K562 (cell line): ENCODE measurements around the gene ZFP92. TPM values are rescaled to one million over a fixed set of nuclear protein-coding genes. Genes with fewer than 3 reads are reported as not detected.

Source experiments
- CBFA2T3 ChIP-seq: fragments of 450-650 bp; IDR thresholded peaks from 2 replicates; pipeline ENCODE4 v1.6.1; 2017
- HMGXB4 ChIP-seq: sonication (generic); formaldehyde crosslinking; IDR thresholded peaks from 2 replicates; pipeline ENCODE4 v1.8.1; 2023; ENCODE audit warnings: mild to moderate bottlenecking, missing genetic modification reagents
- JUNB ChIP-seq: fragments of 450-650 bp; formaldehyde crosslinking; conservative IDR thresholded peaks from 2 replicates; pipeline ENCODE4 v1.4.0; 2020; ENCODE audit warnings: mild to moderate bottlenecking
- MGA ChIP-seq: fragments of 450-650 bp; IDR thresholded peaks from 2 replicates; pipeline ENCODE4 v1.6.1; 2016; ENCODE audit warnings: mild to moderate bottlenecking, moderate library complexity
- RAD51 ChIP-seq: fragments of 450-650 bp; IDR thresholded peaks from 2 replicates; pipeline ENCODE4 v1.7.1; 2016; ENCODE audit warnings: low read depth, mild to moderate bottlenecking, borderline replicate concordance
- RB1 ChIP-seq: fragments of 450-650 bp; IDR thresholded peaks from 2 replicates; pipeline ENCODE4 v1.6.1; 2017; ENCODE audit warnings: low read depth, mild to moderate bottlenecking
- SNAPC5 ChIP-seq: fragments of 250-450 bp; sonication (Bioruptor Pico); IDR thresholded peaks from 2 replicates; pipeline ENCODE4 v1.8.0; 2021; ENCODE audit warnings: moderate library complexity, mild to moderate bottlenecking, inconsistent platforms
- THRAP3 ChIP-seq: fragments of 450-650 bp; IDR thresholded peaks from 2 replicates; pipeline ENCODE4 v1.6.1; 2016; ENCODE audit warnings: mild to moderate bottlenecking, inconsistent platforms, borderline replicate concordance
- TRIM25 ChIP-seq: fragments of 450-650 bp; IDR thresholded peaks from 2 replicates; pipeline ENCODE4 v1.7.0; 2016; ENCODE audit warnings: borderline replicate concordance
- ZNF140 ChIP-seq: fragments of 250-450 bp; sonication (Bioruptor Pico); IDR thresholded peaks from 2 replicates; pipeline ENCODE4 v1.8.0; 2021; ENCODE audit warnings: moderate library complexity, mild to moderate bottlenecking, inconsistent platforms
- polyA plus RNA-seq, 8 experiments: library from polyadenylated mRNA; depleted of rRNA in 4 of 8; stranded (reverse) in 5 of 8; unstranded in 3 of 8; fragments of >200 nt; fragmentation: Nextera tagmentation in 2 of 8; fragmentation: Illumina TruSeq in 1 of 8; extraction: Ambion mirVana in 2 of 8; extraction: Trizol in 1 of 8; gene quantifications; 2 replicates each; pipeline versions ENCODE4 v1.2.1 to v1.2.3, GENCODE V29; 2011 to 2014; ENCODE audit warnings: inconsistent platforms in 1 of 8, missing spikeins in 1 of 8
- total RNA-seq, 7 experiments: library from RNA; depleted of rRNA in 6 of 7; stranded (reverse); fragments of >200 nt in 6 of 7; fragmentation: Illumina TruSeq in 2 of 7; extraction: Trizol in 2 of 7; gene quantifications; 2 replicates each; pipeline versions ENCODE4 v1.2.1 to v1.2.3, GENCODE V29; 2011 to 2021; ENCODE audit warnings: low replicate concordance in 1 of 7

Gene ZFP92
- total and polyA plus RNA-seq, 9 of the 15 experiments (the other 6 are each of a cell fraction or from before 2014, with no cell fraction given) = 0.32 to 3.3 (median 1.8) TPM

GRCh38 chrX:153416781-153417450 lies 5.6 kb downstream of the ZFP92 start (continued):
- no peak for TF ChIP-seq ZNF140
- TF ChIP-seq SNAPC5 (CRISPR knock-in tag) = no peak
- 0 out of 2 replicates have a peak, but pooled peaks have one; percentile 13 for TF ChIP-seq CBFA2T3
- no peak for TF ChIP-seq RB1
- TF ChIP-seq HMGXB4 (CRISPR knock-in tag) = no peak
- TF ChIP-seq MGA = peak; percentile 70
- no peak for TF ChIP-seq TRIM25
- TF ChIP-seq THRAP3 = no peak
- TF ChIP-seq RAD51 = peak; percentile 84
- no peak for TF ChIP-seq JUNB
- TF ChIP-seq, all 486 proteins: peak for 19
